Stimulated activated CD4-positive, alpha-beta T cell treated with anti-CD3 and anti-CD28 coated beads, Interleukin-1b, Interleukin-23, amount 100 ng/mL, for 4 hours (primary cell): ENCODE data around the gene CES4A.

Experiments used
- DNase-seq, 2 donors: peaks; one replicate each; pipeline ENCODE4 v3.0.0-alpha.2; 2020; ENCODE audit warnings: low read depth in 2 of 2

Gene CES4A

GRCh38 chr16:67050796-67051195 lies 62.4 kb downstream of the CES4A start:
- DNase-seq = no peak

- no peak for DNase-seq
Measured at GRCh38 chr16:67052399-67052798, 64.0 kb downstream of the CES4A start.

GRCh38 chr16:67053767-67054334 lies 65.5 kb downstream of the CES4A start:
- no peak for DNase-seq

GRCh38 chr16:67054901-67055300 lies 66.5 kb downstream of the CES4A start:
- DNase-seq = no peak

GRCh38 chr16:67055712-67056487 lies 67.5 kb downstream of the CES4A start:
- DNase-seq = no peak
